HFF-Myc (cell line): Measurements from ENCODE around the gene KRT7.

Experiments
- DNase-seq: peaks from one replicate; pipeline ENCODE4 v3.0.0-alpha.2; 2011; ENCODE audit warnings: low read depth; ENCODE audit errors: extremely low read depth
- H3K4me3 ChIP-seq: replicated peaks from 2 replicates; pipeline ENCODE4 v1.5.1; 2011; ENCODE audit warnings: low read depth, mild to moderate bottlenecking, control low read depth, low read length
- CTCF ChIP-seq: IDR thresholded peaks from 2 replicates; pipeline ENCODE4 v1.5.1; 2012; ENCODE audit warnings: mild to moderate bottlenecking, low read depth, low read length, control low read depth; ENCODE audit errors: missing control alignments

The KRT7 gene

DNA sequence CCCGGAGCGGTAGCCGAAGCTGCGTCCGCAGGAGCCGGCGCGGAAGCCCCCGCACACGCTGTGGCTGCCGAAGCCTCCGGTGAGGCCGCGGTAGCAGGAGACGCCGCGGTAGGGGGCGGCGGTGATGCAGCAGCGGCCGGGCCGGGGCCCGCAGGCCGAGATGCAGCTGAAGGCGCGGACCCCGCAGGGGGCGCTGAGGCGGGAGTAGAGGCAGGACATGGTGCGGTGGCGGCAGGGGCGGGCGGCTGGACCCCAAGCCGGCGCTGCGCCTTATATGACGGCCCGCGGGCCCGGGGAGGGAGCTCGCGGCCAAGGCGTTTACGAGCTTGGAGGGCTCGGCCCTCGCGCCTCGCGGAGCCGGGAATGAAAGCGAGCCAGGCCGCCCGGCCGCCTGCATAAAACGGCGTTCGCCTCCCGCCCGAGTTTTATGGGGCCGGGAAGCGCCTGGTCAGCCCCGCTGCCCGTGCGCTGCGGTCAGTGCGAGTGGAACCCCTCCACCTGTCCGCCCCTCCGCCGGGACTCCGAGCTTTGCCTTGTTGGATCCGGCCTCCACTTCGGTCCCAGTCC, 25.4 kb downstream of the KRT7 start:
- no peak overlapping the region for H3K4me3 ChIP-seq
- no peak for TF ChIP-seq CTCF
- DNase-seq: no peak

DNA sequence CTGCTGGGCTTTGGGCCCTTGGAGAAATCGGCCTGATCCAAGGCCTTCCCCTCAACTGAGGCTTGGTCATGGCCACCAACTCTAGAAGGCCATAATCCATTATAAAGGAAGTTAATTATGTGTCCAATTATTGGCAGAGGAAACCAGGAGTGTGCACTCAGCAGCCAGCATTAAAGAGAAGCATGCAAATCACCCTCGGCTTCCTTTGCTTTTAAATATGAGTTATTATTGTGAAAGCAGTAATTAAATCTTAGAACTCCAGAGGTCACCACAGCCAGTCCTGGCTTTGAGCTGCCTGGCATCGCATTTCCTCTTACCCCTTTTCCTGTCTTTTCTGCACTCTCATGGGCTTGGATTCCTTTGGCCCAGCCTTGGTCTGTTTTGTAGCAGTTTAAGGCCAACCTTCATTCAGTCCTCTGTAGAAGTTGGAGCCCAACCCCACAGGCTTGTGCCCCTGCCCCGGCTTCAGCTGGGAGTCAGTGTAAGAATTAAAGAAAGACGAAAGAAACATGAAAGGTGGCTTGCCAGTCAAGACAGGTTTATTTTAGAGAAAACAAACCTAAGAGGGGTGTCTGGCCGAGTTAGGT, 26.7 kb downstream of the KRT7 start:
- DNase-seq: no peak
- no peak for TF ChIP-seq CTCF

GRCh38 chr12:52260361-52261207, 27.5 kb downstream of the KRT7 start:
- no peak overlapping the region for H3K4me3 ChIP-seq
- DNase-seq: no peak
- TF ChIP-seq CTCF: no peak

More for the DNA sequence above, 26.7 kb downstream of the KRT7 start:
- H3K4me3 ChIP-seq: no peak overlapping the region

- TF ChIP-seq CTCF: no peak
- no peak overlapping the region for H3K4me3 ChIP-seq
- DNase-seq: no peak
Observed at GRCh38 chr12:52261208-52261484, 28.1 kb downstream of the KRT7 start.

DNA sequence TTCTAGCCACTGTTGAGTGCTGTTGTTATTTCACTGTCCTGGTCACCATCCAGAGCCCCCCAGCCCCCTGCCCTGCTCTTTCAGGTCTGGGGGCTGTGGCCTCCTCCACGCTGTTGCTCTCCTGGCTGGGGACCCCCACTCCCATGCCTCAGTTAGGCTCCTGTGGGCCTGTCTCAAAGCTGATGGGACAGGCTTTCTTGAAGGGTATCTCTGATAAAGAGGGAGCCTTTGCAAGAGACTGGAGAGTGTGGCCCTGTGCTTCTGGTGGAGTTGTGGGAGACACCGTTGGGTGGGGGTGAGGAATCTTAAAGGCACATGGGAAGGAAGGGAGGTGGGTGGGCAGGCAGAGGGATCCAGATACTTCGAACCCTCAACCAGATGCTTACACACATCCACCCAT, 29.2 kb downstream of the KRT7 start:
- no peak for DNase-seq
- no peak overlapping the region for H3K4me3 ChIP-seq
- no peak for TF ChIP-seq CTCF

- no peak for DNase-seq
- H3K4me3 ChIP-seq: no peak overlapping the region
- TF ChIP-seq CTCF: no peak
Observed at GRCh38 chr12:52263761-52264434, 30.9 kb downstream of the KRT7 start.
